A549 treated with CORT108297 at 1 μM for 4 hours (cell line): ENCODE results near the gene AGAP9. TPM values are rescaled to one million over a fixed set of nuclear protein-coding genes. Genes with fewer than 3 reads are reported as not detected.

ENCODE experiments used
- total RNA-seq: library from RNA; stranded (reverse); fragments of 200-300 nt; extraction: Qiagen RNA extraction; gene quantifications from 5 replicates; pipeline ENCODE4 v1.2.3, GENCODE V29; 2022

AGAP9 gene
- total RNA-seq, result 9.1 to 11.7 TPM (median 10.3 TPM) in 5 replicates

DNA sequence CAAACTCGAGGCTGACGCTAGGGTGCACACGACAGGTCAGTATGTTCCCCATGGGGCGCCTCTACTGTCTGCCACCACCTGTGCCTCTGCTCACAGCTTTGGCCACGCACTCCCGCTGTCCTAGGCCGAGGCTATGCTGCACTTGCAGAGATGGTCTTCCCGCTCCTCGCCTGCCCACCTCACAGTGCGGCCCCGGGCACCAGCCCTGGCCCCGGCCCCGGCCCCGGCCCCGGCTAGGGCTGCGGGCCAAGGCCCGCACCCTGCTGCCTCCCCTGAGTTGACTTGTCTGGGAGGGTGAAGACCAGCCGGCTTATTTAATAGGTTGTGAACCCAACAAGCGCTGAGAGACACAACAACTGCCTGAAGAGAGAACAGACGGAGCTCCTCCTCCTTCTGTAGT, at the start of gene AGAP9:
TSS of gene AGAP9 (minus strand) at position 164 of the 400 bp plus-strand sequence. CDS start at position 52, 112 bp downstream.

DNA sequence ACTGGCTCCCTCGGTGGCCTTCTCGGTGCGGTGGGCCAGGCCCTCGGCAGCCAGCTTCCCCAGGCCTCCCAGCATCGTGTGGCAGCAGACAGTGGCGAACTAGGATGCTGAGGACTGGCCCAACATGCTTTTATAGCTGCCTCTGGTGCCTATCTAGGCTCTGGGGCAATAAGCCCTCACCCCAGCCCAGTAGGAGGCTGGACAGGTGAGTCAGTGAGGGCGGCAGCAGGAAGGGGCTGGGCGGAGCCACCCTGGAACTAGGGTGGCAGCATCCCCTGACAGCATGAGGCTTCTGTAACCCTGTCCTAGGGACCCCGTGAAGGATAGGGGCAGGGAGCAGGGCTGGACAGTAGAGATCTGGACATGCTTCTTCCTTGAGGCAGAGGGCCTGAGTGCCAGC, 31.8 kb downstream of the AGAP9 start, which contains the start of gene FAM25G:
TSS of gene FAM25G (minus strand) at position 101 of the 400 bp plus-strand sequence. CDS start at position 75, 26 bp downstream.

DNA sequence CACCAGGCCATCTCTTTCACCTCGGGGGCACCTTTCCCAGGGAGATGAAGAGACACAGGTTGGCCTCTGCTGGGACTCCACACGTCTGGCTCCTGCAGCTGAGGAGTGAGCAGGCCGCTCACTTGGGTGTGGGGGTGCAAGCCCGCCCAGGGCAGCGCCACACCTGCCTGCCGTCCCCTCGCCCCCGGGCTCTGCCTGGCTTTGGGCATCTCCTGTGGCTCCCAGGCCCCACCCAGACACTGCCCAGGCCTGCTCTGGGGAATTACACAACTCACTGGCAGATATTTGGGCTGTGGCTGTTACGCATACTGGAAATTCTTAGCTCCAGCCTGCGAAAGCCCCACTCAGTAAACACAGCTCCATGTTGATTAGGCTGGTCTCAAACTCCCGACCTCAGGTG, 39.5 kb downstream of the AGAP9 start, which contains the start of gene ANXA8:
TSS of gene ANXA8 (minus strand) at position 193 of the 400 bp plus-strand sequence. CDS start at position 11, 182 bp downstream.

Other genes with a start within 250 kb of the AGAP9 start
- gene GDF10, start 223.4 kb downstream of the AGAP9 start, total RNA-seq, result 0.06 to 0.14 TPM (median 0.09 TPM) in 5 replicates
- gene GDF2, start 201.2 kb downstream of the AGAP9 start, total RNA-seq, result not detected in 5 replicates
- gene RBP3, start 175.3 kb downstream of the AGAP9 start, total RNA-seq, result not detected in 5 replicates
- gene ZNF488, start 139.3 kb downstream of the AGAP9 start, total RNA-seq, result 10.3 to 15.1 TPM (median 13.3 TPM) in 5 replicates
- 28.8 to 40.9 TPM (median 33.6 TPM) in 5 replicates for gene ANXA8, start 39.5 kb downstream of the AGAP9 start, total RNA-seq
- 1.1 to 1.8 TPM (median 1.5 TPM) in 3 of 5 replicates, not detected in the others for gene FAM25G, start 31.9 kb downstream of the AGAP9 start, total RNA-seq
- gene SYT15B, start 240.0 kb upstream of the AGAP9 start, total RNA-seq, result 2.7 to 4.2 TPM (median 3.7 TPM) in 5 replicates